Measurements from ENCODE around the gene AGPAT3. TPM values are rescaled to one million over a fixed set of nuclear protein-coding genes. Genes with fewer than 3 reads are reported as not detected.
"Not testable (repeated sequence)": the region's sequence is repeated elsewhere in the genome, so short reads cannot be mapped to it uniquely, and the experiment has no call there.

AGPAT3 gene
- total RNA-seq, 2 donors from 2014 or later: 44.8 to 100.0 TPM

DNA sequence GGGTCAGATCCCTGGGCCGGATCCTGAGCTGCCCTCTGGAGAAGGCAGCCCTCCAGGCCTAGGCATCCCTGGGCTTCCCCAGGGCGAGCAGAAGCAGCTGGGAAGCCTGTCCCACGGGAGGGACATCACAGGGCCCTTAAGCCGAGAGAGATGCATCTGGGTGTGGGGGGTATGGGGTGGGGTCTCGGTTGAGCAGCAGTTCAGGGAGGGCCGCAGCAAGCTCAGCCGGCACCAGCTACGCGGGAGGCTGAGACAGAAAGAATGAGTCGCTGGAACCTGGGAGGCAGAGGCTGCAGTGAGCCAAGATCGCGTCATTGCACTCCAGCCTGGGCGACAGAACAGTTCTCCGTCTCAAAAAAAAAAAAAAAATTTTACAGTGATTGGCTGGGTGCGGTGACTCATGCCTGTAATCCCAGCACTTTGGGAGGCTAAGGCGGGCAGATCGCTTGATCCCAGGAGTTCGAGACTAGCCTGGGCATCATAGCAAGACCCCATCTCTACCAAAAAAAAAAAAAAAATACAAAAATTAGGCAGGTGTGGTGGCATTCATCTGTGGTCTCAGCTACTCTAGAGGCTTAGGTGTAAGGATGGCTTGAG lies 37.9 kb upstream of the AGPAT3 start:
- H3K9me3 Mint-ChIP-seq: no peaks in the 10 kb centered on the region
- no peaks in the 10 kb centered on the region for H3K4me1 Mint-ChIP-seq
- H3K27me3 Mint-ChIP-seq: peaks cover 6% of the 10 kb centered on the region
- no peak for ATAC-seq (replicated peaks)
- no peaks in the 10 kb centered on the region for H3K36me3 Mint-ChIP-seq (ENCODE audit: low read depth)
- H3K4me3 Mint-ChIP-seq: no peak overlapping the region
- H3K27ac Mint-ChIP-seq: no peak overlapping the region

DNA sequence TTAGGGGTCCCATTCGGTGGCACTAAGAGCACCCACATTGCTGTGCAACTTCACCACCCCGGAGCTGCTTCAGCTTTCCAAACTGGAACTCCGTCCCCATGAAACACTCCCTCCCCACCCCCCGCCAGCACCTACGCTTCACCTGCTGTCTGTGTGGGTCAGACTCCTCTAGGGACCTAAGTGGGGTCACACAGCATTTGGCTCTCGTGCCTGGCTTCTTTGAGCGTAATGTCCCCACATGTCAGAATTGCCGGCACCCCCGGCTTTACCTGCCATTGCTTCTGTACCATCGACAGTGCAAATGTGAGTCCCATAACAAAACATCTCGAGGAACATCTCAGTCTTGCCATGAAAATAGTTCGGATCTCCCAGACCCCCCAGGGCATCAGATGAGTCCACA lies 35.9 kb upstream of the AGPAT3 start:
- no peaks in the 10 kb centered on the region for H3K4me1 Mint-ChIP-seq
- H3K27me3 Mint-ChIP-seq: peaks cover 11% of the 10 kb centered on the region
- H3K4me3 Mint-ChIP-seq: no peak overlapping the region
- no peaks in the 10 kb centered on the region for H3K9me3 Mint-ChIP-seq
- no peak overlapping the region for H3K27ac Mint-ChIP-seq
- ATAC-seq (replicated peaks): no peak
- H3K36me3 Mint-ChIP-seq (ENCODE audit: low read depth): no peaks in the 10 kb centered on the region

DNA sequence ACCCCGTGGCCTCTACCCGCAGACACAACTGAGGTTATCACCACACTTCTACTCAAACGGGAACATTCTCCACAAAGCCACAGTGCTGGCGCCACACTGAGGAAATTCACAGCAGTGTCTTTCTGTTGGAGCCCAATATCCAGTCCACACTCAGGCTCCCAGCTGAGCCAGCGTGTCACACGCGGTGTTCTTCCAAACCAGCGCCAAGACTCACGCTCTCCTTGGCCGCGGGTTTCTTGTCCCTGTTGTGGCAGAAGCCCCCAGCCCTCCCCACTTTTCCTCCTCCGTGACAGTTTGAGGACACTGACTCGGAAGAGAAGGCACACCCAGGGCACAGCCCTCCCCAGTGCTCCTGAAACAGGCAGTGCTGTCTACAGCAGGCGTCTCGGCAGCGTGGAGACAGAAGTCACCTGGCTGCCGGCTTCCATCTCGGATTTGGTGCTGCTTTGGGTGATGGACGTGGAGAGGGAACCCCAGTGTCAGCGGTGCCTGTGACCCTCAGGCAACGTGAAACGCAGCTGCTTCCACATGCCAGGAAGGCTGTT lies 35.4 kb upstream of the AGPAT3 start:
- H3K9me3 Mint-ChIP-seq: no peaks in the 10 kb centered on the region
- no peak overlapping the region for H3K4me3 Mint-ChIP-seq
- H3K27ac Mint-ChIP-seq: no peak overlapping the region

DNA sequence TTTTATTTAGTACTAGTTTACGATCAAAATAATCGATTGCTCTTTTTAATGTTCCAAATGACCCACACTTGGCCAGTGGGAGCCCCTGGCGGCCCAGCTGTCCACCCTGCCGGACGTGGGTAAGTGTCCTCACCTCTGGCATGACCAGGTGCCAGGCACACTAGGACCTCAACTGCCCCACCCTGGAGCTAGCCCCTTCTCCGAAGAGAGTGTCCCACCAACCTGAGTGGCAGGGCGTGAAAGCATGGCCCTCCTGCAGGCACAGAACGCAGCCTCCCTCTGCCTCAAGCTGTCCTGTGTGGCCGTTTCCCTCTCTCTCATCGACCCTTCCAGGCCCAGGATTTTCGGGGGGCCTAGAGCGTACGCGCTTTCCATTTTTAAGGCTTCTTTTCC lies 32.9 kb upstream of the AGPAT3 start:
- Mint-ChIP-seq H3K4me1 (no peaks in the 10 kb centered on the region), H3K4me3 (no peak overlapping the region), H3K27ac (no peak overlapping the region), H3K36me3 (ENCODE audit: low read depth) (no peaks in the 10 kb centered on the region), H3K27me3 (peaks cover 23% of the 10 kb centered on the region), H3K9me3 (no peaks in the 10 kb centered on the region)
- ATAC-seq (replicated peaks): no peak

More for the DNA sequence above, 35.4 kb upstream of the AGPAT3 start:
- Mint-ChIP-seq H3K27me3 (peaks cover 11% of the 10 kb centered on the region), H3K36me3 (ENCODE audit: low read depth) (no peaks in the 10 kb centered on the region), H3K4me1 (no peaks in the 10 kb centered on the region)
- no peak for ATAC-seq (replicated peaks)

DNA sequence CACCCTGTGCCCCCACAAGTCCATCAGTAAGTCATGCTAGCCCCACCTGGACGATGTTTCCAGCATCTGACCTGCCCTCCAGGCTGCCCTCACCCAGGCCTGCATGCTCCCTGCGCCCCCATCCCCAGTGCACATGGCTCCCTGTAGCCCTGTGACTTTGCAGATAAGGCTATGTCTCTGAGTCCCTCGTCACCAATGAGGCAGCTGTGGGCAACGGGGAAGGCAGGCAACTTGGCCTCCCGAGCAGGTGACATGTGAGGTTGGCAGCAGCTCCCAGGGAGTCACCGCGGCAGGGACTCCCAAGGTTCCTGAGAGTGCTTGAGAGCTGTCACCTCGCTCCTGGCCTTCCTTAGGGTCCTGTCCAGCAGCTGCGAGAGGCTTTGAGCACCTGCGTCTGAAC lies 32.4 kb upstream of the AGPAT3 start:
- Mint-ChIP-seq H3K9me3 (no peaks in the 10 kb centered on the region), H3K4me1 (no peaks in the 10 kb centered on the region), H3K27ac (no peak overlapping the region), H3K4me3 (no peak overlapping the region), H3K36me3 (ENCODE audit: low read depth) (no peaks in the 10 kb centered on the region), H3K27me3 (peaks cover 23% of the 10 kb centered on the region)
- ATAC-seq (replicated peaks): no peak

DNA sequence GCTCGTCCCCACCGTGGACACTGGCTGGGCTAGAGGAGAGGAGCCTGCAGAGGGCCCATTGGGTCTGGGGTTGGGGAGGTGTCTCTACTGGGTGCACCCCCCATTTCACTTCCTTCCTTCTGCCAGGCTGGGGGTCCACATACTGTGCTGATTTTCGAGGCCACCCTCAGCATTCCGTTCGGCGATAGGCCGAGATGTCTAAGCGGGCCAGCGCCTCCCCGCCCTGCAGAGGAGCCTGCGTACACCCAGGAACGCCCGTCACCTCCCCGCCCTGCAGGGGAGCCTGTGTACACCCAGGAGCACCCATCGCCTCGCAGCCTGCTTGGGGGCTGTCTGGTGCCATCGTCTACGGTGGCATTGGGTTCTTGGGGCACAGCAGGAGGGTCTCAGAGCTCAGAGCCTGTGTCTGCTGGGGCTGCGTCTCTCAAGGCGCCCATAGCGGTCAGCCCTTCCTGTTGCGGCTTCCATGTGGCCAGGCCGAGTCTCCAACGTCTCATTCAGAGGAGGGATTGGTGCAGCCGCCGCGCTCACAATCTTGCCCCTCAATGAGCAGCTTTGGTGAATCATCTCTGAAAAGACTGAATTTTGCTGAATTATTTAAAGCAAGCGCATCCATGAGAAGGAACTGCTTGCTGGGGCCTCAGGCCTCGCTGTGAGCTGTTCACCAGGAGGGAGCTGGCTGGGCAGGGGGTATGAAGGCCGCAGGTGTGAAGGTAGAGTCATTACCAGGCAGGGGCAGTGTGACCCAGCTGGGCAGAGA lies 30.7 kb upstream of the AGPAT3 start:
- no peaks in the 10 kb centered on the region for H3K36me3 Mint-ChIP-seq (ENCODE audit: low read depth)
- peaks cover 19% of the 10 kb centered on the region for H3K27me3 Mint-ChIP-seq
- no peaks in the 10 kb centered on the region for H3K4me1 Mint-ChIP-seq
- no peaks in the 10 kb centered on the region for H3K9me3 Mint-ChIP-seq
- no peak overlapping the region for H3K27ac Mint-ChIP-seq
- no peak overlapping the region for H3K4me3 Mint-ChIP-seq
- ATAC-seq (replicated peaks): no peak

DNA sequence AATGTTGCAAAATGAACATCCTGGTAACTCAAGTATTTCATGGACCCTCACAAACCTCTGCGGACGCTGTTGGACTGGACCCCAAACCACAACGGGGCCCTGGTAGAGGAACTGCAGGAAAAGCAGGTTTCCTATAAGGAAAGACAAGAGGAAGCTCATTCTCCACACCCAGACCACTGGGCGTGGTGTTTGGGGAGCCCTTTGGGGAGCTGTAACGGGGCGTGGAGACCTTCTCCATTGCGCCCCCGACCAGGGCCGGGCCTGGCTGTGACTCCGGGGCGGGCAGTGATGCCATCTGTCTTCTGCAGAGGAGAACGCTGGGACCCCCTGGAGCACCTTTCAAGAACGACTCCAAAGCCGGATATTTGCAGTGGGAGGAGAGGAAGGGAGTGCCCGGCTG lies 30.0 kb upstream of the AGPAT3 start:
- Mint-ChIP-seq H3K27me3 (peaks cover 17% of the 10 kb centered on the region), H3K9me3 (no peaks in the 10 kb centered on the region), H3K4me3 (no peak overlapping the region), H3K4me1 (no peaks in the 10 kb centered on the region), H3K27ac (no peak overlapping the region), H3K36me3 (ENCODE audit: low read depth) (no peaks in the 10 kb centered on the region)
- no peak for ATAC-seq (replicated peaks)

DNA sequence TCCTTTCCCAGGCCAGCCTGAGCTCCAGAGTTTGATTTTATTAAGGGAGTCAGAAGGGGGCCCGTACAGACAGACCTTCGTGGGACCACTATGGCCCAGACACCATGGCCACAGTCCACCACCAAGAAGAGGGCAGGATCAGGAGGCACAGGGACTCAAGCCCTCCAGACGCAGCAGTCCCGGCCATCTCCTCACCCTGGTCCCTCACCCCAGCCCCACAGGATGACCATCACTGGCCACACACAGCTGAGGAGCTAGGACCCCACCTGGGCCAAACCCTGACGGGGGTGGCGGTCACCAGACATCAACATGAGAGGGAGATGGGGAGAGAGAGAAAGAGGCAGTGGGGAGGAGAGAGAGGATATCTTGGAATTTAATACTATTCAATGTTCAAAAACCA lies 29.2 kb upstream of the AGPAT3 start:
- ATAC-seq (replicated peaks): no peak
- H3K4me1 Mint-ChIP-seq: no peaks in the 10 kb centered on the region
- H3K36me3 Mint-ChIP-seq (ENCODE audit: low read depth): no peaks in the 10 kb centered on the region
- peaks cover 17% of the 10 kb centered on the region for H3K27me3 Mint-ChIP-seq
- H3K27ac Mint-ChIP-seq: no peak overlapping the region
- no peak overlapping the region for H3K4me3 Mint-ChIP-seq
- H3K9me3 Mint-ChIP-seq: no peaks in the 10 kb centered on the region

DNA sequence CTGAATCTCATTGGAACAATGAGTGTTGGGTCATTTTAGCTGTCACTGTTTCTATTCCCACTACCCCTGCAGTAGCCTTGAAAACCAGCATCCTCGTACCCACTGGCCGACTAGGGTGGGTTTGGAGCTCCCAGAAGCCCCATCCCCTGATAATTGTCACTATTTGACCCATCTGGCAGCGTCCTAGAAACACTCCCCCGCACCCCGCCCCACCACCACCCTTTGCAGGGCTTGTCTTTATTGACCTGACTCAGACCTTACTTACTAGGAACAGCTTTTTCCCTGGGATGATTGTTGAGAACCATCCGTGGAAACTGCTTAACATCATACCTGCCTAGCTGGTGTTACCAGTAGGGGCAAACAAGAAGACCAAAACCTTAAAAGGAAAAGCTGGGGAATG lies 28.4 kb upstream of the AGPAT3 start:
- Mint-ChIP-seq H3K36me3 (ENCODE audit: low read depth) (no peaks in the 10 kb centered on the region), H3K27me3 (peaks cover 17% of the 10 kb centered on the region), H3K9me3 (no peaks in the 10 kb centered on the region)

DNA sequence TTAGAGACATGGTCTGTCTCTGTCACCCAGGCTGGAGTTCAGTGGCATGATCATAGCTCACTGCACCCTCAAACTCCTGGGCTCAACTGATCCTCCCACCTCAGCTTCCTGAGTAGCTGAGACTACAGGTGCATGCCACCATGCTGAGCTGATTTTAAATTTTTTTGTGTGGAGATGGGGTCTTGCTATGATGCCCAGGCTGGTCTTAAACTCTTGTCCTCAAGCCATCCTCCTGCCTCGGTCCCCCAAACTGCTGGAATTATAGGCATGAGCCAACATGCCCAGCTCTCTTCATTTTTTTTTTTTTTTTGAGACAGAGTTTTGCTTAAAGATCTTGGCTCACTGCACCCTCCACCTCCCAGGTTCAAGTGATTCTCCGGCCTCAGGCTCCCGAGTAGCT lies 24.8 kb upstream of the AGPAT3 start:
- H3K36me3 Mint-ChIP-seq (ENCODE audit: low read depth): no peaks in the 10 kb centered on the region
- H3K4me1 Mint-ChIP-seq: peaks cover 6% of the 10 kb centered on the region
- H3K27me3 Mint-ChIP-seq: peaks cover 10% of the 10 kb centered on the region
- H3K27ac Mint-ChIP-seq: no peak overlapping the region
- H3K9me3 Mint-ChIP-seq: no peaks in the 10 kb centered on the region
- no peak overlapping the region for H3K4me3 Mint-ChIP-seq
- ATAC-seq (replicated peaks): no peak

More for the DNA sequence above, 28.4 kb upstream of the AGPAT3 start:
- Mint-ChIP-seq H3K4me3 (no peak overlapping the region), H3K27ac (no peak overlapping the region), H3K4me1 (no peaks in the 10 kb centered on the region)
- no peak for ATAC-seq (replicated peaks)

DNA sequence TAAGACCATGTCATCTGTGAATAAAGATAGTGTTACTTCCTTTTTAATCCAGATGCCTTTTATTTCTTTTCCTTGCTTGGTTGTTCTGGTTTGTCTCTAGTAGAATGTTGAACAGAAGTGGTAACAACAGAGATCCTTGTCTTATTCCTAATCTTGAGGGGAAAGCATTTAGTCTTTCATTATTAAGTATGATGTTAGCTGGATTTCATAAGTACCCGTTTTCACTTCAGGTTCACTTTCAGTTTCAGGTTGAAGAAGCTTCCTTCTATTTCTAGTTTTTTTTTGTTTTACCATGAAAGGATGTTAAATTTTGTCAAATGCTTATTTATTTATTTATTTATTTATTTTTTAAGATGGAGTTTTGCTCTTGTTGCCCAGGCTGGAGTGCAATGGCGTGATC lies 22.3 kb upstream of the AGPAT3 start:
- H3K4me3 Mint-ChIP-seq: peak overlapping the region; percentile 28

DNA sequence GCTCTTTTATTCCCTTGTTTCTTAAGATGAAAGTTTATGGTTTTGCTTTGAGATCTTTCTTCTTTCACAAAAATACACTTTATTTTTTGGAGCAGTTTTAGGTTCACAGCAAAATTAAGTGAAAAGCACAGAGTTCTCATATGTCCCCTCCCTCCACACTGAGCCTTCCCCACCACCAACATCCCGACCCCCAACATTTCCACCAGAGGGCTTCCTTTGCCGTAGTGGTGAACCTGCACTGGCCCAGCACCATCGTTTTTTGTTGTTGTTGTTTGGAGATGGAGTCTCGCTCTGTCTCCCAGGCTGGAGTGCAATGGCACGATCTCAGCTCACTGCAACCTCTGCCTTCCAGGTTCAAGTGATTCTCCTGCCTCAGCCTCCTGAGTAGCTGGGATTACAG lies 20.1 kb upstream of the AGPAT3 start:
- H3K4me1 Mint-ChIP-seq; H3K27ac Mint-ChIP-seq; ATAC-seq (replicated peaks); H3K36me3 Mint-ChIP-seq (ENCODE audit: low read depth); H3K27me3 Mint-ChIP-seq; H3K9me3 Mint-ChIP-seq; H3K4me3 Mint-ChIP-seq: not testable (repeated sequence)

More for the DNA sequence above, 22.3 kb upstream of the AGPAT3 start:
- no peaks in the 10 kb centered on the region for H3K27me3 Mint-ChIP-seq
- peak; percentile 66 for ATAC-seq (replicated peaks)
- no peak overlapping the region for H3K27ac Mint-ChIP-seq
- no peaks in the 10 kb centered on the region for H3K9me3 Mint-ChIP-seq
- no peaks in the 10 kb centered on the region for H3K36me3 Mint-ChIP-seq (ENCODE audit: low read depth)
- peaks cover 6% of the 10 kb centered on the region for H3K4me1 Mint-ChIP-seq

DNA sequence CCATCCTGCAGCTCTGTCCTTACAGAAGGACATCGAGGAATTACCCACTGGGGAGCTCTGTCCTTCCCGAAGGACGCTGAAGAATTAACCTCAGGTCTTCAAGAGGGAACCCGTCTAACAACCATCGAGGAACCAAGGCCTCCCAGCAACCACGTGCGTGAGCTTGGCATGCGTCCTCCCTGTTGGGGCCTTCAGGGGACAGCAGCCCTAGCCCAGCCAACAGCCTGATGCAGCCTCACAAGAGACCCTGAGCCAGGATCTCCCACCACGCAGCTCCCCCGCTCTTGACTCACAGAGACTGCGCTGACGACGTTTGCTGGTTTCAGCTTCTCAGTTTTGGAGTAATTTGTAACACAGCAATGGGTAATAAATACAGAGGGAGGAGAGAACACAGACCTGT lies 19.6 kb upstream of the AGPAT3 start:
- Mint-ChIP-seq H3K36me3 (ENCODE audit: low read depth) (no peaks in the 10 kb centered on the region), H3K4me3 (no peak overlapping the region), H3K27me3 (no peaks in the 10 kb centered on the region), H3K9me3 (no peaks in the 10 kb centered on the region), H3K27ac (no peak overlapping the region), H3K4me1 (peaks cover 6% of the 10 kb centered on the region)
- ATAC-seq (replicated peaks): no peak

DNA sequence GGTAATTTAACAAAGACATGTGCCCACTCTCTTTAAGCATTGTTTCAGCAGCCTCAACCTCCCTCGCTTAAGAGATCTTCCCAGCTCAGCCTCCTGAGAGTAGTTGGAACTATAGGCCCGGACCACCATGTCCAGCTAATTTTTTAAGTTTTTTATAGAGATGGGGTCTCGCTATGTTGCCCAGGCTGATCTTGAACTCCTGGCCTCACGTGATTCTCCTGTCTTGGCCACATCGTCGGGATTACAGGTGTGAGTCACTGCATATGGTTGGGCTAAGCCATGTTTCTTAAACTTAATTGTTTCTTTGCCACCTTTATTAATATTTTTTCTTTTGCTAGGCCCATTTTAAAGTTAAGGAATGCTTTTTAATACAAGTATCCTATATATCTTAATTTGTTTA lies 18.6 kb upstream of the AGPAT3 start:
- no peaks in the 10 kb centered on the region for H3K9me3 Mint-ChIP-seq
- no peaks in the 10 kb centered on the region for H3K36me3 Mint-ChIP-seq (ENCODE audit: low read depth)
- peaks cover 6% of the 10 kb centered on the region for H3K4me1 Mint-ChIP-seq
- no peaks in the 10 kb centered on the region for H3K27me3 Mint-ChIP-seq
- no peak for ATAC-seq (replicated peaks)
- H3K4me3 Mint-ChIP-seq: no peak overlapping the region
- no peak overlapping the region for H3K27ac Mint-ChIP-seq

DNA sequence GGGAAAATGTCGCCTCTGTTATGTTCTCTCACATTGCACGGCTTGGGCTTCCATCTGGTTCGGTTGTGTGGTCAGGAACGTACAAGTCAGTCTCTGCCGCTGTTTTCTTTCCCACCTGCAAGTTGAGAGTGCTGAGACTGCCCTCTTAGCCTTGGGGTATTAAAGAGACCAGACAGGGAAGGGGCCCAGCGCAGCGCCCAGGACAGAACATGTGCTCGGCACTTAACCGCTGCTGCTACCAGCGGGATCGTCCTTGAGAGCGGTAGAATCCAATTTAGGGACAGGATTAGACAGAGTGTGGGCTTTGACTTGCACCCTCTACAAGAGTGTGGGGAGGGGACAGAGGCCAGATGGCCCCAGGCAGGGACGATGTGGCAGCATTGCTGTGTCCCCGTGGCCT lies 17.7 kb upstream of the AGPAT3 start:
- H3K9me3 Mint-ChIP-seq: no peaks in the 10 kb centered on the region
- no peaks in the 10 kb centered on the region for H3K36me3 Mint-ChIP-seq (ENCODE audit: low read depth)
- H3K27ac Mint-ChIP-seq: no peak overlapping the region
- no peaks in the 10 kb centered on the region for H3K27me3 Mint-ChIP-seq
- peaks cover 6% of the 10 kb centered on the region for H3K4me1 Mint-ChIP-seq
- ATAC-seq (replicated peaks): no peak
- no peak overlapping the region for H3K4me3 Mint-ChIP-seq
